WTC11 (cell line): ENCODE results near the gene LAD1. TPM values are rescaled to one million over a fixed set of nuclear protein-coding genes. Genes with fewer than 3 reads are reported as not detected.

Experiments used
- ATAC-seq: fragments of 200-7000 bp; cut with Tn5 transposase; 2 replicates; pipeline ENCODE4 v1.10.0; 2021; ENCODE audit warnings: mild to moderate bottlenecking, moderate library complexity
- CTCF ChIA-PET: fragments of 300-600 bp; sonication (Branson Sonifier 250); formaldehyde crosslinking; loops from one replicate; lab custom pipeline; 2021; ENCODE audit warnings: antibody characterized with exemption; lab: Charles Lee
- POLR2A ChIA-PET: fragments of 350-600 bp; sonication (Branson Sonifier 250); formaldehyde crosslinking; loops from one replicate; lab custom pipeline; 2021; ENCODE audit warnings: antibody characterized with exemption; lab: Charles Lee
- DNase-seq: peaks from one replicate; pipeline ENCODE4 v3.0.0; 2021; ENCODE audit warnings: low spot score
- H3K27ac Mint-ChIP-seq: 2 replicates; pipeline ENCODE4 v1.8.0; 2021; ENCODE audit warnings: mixed read lengths
- H3K27me3 Mint-ChIP-seq: 2 replicates; pipeline ENCODE4 v1.8.0; 2021; ENCODE audit warnings: low read depth, mild to moderate bottlenecking, moderate library complexity, mixed read lengths
- H3K36me3 Mint-ChIP-seq: 2 replicates; pipeline ENCODE4 v1.8.0; 2021; ENCODE audit warnings: mixed read lengths
- H3K4me1 Mint-ChIP-seq: 2 replicates; pipeline ENCODE4 v1.8.0; 2022; ENCODE audit warnings: mixed read lengths
- H3K4me3 Mint-ChIP-seq: 2 replicates; pipeline ENCODE4 v1.8.0; 2021; ENCODE audit warnings: mild to moderate bottlenecking, moderate library complexity, mixed read lengths
- H3K9me3 Mint-ChIP-seq: 2 replicates; pipeline ENCODE4 v1.8.0; 2021; ENCODE audit warnings: mixed read lengths
- ATF1 ChIP-seq: sonication (generic); formaldehyde crosslinking; IDR thresholded peaks from 2 replicates; pipeline ENCODE4 v1.8.1; 2023; ENCODE audit warnings: mild to moderate bottlenecking, moderate library complexity, missing genetic modification reagents
- EMX1 ChIP-seq: fragments of 250-450 bp; sonication (Bioruptor Pico); IDR thresholded peaks from 2 replicates; pipeline ENCODE4 v1.8.0; 2021; ENCODE audit warnings: mild to moderate bottlenecking
- ESRRA ChIP-seq: sonication (generic); formaldehyde crosslinking; IDR thresholded peaks from 2 replicates; pipeline ENCODE4 v1.8.1; 2022; ENCODE audit warnings: mild to moderate bottlenecking, missing genetic modification reagents, borderline replicate concordance
- ETV6 ChIP-seq: sonication (generic); formaldehyde crosslinking; IDR thresholded peaks from 2 replicates; pipeline ENCODE4 v1.8.1; 2022; ENCODE audit warnings: mild to moderate bottlenecking, missing genetic modification reagents
- FOXP1 ChIP-seq: sonication (generic); formaldehyde crosslinking; IDR thresholded peaks from 2 replicates; pipeline ENCODE4 v1.8.0; 2022; ENCODE audit warnings: missing genetic modification reagents, mild to moderate bottlenecking, moderate library complexity, borderline replicate concordance
- GRHL2 ChIP-seq: fragments of 250-450 bp; sonication (Bioruptor Pico); IDR thresholded peaks from 2 replicates; pipeline ENCODE4 v1.8.0; 2022; ENCODE audit warnings: mild to moderate bottlenecking, moderate library complexity; ENCODE audit not compliant: insufficient replicate concordance, severe bottlenecking
- HMGA2 ChIP-seq: fragments of 250-450 bp; sonication (Bioruptor Pico); IDR thresholded peaks from 2 replicates; pipeline ENCODE4 v1.4.0; 2021; ENCODE audit warnings: mild to moderate bottlenecking, moderate library complexity
- IRF2 ChIP-seq: sonication (generic); formaldehyde crosslinking; IDR thresholded peaks from 2 replicates; pipeline ENCODE4 v1.8.0; 2022; ENCODE audit warnings: low read depth, missing genetic modification reagents, borderline replicate concordance
- JUN ChIP-seq: sonication (generic); formaldehyde crosslinking; IDR thresholded peaks from 2 replicates; pipeline ENCODE4 v1.8.0; 2023; ENCODE audit warnings: mild to moderate bottlenecking, missing genetic modification reagents
- MYBL2 ChIP-seq: sonication (generic); formaldehyde crosslinking; IDR thresholded peaks from 2 replicates; pipeline ENCODE4 v1.8.1; 2023; ENCODE audit warnings: mild to moderate bottlenecking, moderate library complexity, missing genetic modification reagents
- NFE2L1 ChIP-seq: sonication (generic); formaldehyde crosslinking; IDR thresholded peaks from 2 replicates; pipeline ENCODE4 v1.8.1; 2023; ENCODE audit warnings: missing genetic modification reagents
- OVOL2 ChIP-seq: fragments of 250-450 bp; sonication (Bioruptor Pico); IDR thresholded peaks from 2 replicates; pipeline ENCODE4 v1.9.0; 2021; ENCODE audit warnings: mild to moderate bottlenecking, borderline replicate concordance
- SP1 ChIP-seq: sonication (generic); formaldehyde crosslinking; conservative IDR thresholded peaks from 2 replicates; pipeline ENCODE4 v1.8.1; 2022; ENCODE audit warnings: missing genetic modification reagents
- ZNF121 ChIP-seq: sonication (generic); formaldehyde crosslinking; IDR thresholded peaks from 2 replicates; pipeline ENCODE4 v1.8.0; 2023; ENCODE audit warnings: missing genetic modification reagents
- ZNF219 ChIP-seq: sonication (generic); formaldehyde crosslinking; IDR thresholded peaks from 2 replicates; pipeline ENCODE4 v1.8.0; 2023; ENCODE audit warnings: missing genetic modification reagents, mild to moderate bottlenecking, borderline replicate concordance
- ZNF263 ChIP-seq: sonication (generic); formaldehyde crosslinking; IDR thresholded peaks from 2 replicates; pipeline ENCODE4 v1.8.1; 2022; ENCODE audit warnings: low read depth, mild to moderate bottlenecking, moderate library complexity, missing genetic modification reagents
- ZNF416 ChIP-seq: fragments of 250-450 bp; sonication (Bioruptor Pico); IDR thresholded peaks from 2 replicates; pipeline ENCODE4 v1.9.0; 2021; ENCODE audit warnings: mild to moderate bottlenecking, inconsistent platforms
- total RNA-seq: library from RNA; stranded (reverse); gene quantifications from 3 replicates; pipeline ENCODE4 v1.2.3, GENCODE V29; 2021
- TF ChIP-seq, protein P1 (sequence below): fragments of 250-450 bp; sonication (Bioruptor Pico); IDR thresholded peaks from 2 replicates; pipeline ENCODE4 v1.9.0; 2021; ENCODE audit warnings: mild to moderate bottlenecking
- TF ChIP-seq, protein P2 (sequence below): fragments of 250-450 bp; sonication (Bioruptor Pico); conservative IDR thresholded peaks from 2 replicates; pipeline ENCODE4 v1.9.0; 2021; ENCODE audit warnings: mild to moderate bottlenecking
- TF ChIP-seq, protein P3 (sequence below): sonication (generic); formaldehyde crosslinking; IDR thresholded peaks from 2 replicates; pipeline ENCODE4 v1.8.0; 2022; ENCODE audit warnings: mild to moderate bottlenecking, missing genetic modification reagents

LAD1 gene
- total RNA-seq, 1 experiment from 2014 or later, result 14.9 TPM

DNA sequence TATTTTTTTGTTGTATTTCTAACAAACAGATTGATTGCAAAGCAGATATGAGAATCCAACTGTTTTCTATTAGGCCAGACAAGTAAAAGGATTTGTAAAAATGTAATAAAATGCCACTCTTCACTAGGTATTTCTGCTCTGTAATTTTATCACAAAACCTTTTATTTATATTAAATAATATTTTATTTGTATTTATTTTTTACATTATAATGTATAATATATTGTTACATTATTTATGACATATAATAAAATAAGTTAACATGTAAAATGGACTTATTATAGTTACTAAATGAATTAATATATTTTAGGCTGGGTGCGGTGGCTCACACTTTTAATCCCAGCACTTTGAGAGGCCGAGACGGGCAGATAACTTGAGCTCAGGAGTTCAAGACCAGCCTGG is 35.1 kb upstream of the LAD1 start:
- no peak for TF ChIP-seq ETV6 (CRISPR knock-in tag)
- TF ChIP-seq HMGA2 (CRISPR knock-in tag), result peak; percentile 94
- TF ChIP-seq IRF2, result no peak
- Mint-ChIP-seq H3K9me3 (no peaks in the 10 kb centered on the region), H3K36me3 (no peaks in the 10 kb centered on the region), H3K4me1 (peaks cover 15% of the 10 kb centered on the region), H3K4me3 (no peak overlapping the region), H3K27me3 (no peaks in the 10 kb centered on the region), H3K27ac (no peak overlapping the region)
- ChIA-PET CTCF (interaction anchor here (0.6 to 4.8 kb wide), 7 partner anchors 14 to 918 kb away, joined by 3 to 195 read pairs (median 20); no protein-coding TSS in a partner anchor), POLR2A (no interaction called here)
- ATAC-seq, result no peak
- DNase-seq, result no peak

DNA sequence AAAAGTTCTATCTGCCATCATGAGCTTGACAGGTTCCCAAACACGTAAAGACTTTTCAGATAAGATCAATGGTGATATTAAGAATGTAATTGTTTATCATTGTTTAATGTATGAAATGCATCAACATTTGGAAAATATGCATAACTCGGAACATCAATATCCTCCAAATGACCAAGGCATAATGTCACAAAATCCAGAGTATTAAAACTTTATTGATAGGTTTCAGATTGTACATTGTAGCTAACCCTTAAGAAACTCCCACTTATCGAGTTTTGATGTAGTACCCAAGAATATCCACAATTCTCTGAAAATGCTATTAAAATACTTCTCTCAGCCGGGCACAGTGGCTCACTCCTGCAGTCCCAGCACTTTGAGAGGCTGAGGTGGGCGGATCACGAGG is 34.5 kb upstream of the LAD1 start:
- Mint-ChIP-seq H3K27ac (no peak overlapping the region), H3K9me3 (no peaks in the 10 kb centered on the region), H3K4me1 (peaks cover 15% of the 10 kb centered on the region), H3K27me3 (no peaks in the 10 kb centered on the region), H3K36me3 (no peaks in the 10 kb centered on the region), H3K4me3 (no peak overlapping the region)
- TF ChIP-seq ZNF121 (CRISPR knock-in tag) (no peak), NFE2L1 (CRISPR knock-in tag) (no peak), EMX1 (no peak), SP1 (no peak), ETV6 (CRISPR knock-in tag) (no peak), MYBL2 (CRISPR knock-in tag) (no peak), OVOL2 (CRISPR knock-in tag) (no peak)
- TF ChIP-seq, protein P1, sequence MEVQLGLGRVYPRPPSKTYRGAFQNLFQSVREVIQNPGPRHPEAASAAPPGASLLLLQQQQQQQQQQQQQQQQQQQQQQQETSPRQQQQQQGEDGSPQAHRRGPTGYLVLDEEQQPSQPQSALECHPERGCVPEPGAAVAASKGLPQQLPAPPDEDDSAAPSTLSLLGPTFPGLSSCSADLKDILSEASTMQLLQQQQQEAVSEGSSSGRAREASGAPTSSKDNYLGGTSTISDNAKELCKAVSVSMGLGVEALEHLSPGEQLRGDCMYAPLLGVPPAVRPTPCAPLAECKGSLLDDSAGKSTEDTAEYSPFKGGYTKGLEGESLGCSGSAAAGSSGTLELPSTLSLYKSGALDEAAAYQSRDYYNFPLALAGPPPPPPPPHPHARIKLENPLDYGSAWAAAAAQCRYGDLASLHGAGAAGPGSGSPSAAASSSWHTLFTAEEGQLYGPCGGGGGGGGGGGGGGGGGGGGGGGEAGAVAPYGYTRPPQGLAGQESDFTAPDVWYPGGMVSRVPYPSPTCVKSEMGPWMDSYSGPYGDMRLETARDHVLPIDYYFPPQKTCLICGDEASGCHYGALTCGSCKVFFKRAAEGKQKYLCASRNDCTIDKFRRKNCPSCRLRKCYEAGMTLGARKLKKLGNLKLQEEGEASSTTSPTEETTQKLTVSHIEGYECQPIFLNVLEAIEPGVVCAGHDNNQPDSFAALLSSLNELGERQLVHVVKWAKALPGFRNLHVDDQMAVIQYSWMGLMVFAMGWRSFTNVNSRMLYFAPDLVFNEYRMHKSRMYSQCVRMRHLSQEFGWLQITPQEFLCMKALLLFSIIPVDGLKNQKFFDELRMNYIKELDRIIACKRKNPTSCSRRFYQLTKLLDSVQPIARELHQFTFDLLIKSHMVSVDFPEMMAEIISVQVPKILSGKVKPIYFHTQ, result no peak
- TF ChIP-seq, protein P2, sequence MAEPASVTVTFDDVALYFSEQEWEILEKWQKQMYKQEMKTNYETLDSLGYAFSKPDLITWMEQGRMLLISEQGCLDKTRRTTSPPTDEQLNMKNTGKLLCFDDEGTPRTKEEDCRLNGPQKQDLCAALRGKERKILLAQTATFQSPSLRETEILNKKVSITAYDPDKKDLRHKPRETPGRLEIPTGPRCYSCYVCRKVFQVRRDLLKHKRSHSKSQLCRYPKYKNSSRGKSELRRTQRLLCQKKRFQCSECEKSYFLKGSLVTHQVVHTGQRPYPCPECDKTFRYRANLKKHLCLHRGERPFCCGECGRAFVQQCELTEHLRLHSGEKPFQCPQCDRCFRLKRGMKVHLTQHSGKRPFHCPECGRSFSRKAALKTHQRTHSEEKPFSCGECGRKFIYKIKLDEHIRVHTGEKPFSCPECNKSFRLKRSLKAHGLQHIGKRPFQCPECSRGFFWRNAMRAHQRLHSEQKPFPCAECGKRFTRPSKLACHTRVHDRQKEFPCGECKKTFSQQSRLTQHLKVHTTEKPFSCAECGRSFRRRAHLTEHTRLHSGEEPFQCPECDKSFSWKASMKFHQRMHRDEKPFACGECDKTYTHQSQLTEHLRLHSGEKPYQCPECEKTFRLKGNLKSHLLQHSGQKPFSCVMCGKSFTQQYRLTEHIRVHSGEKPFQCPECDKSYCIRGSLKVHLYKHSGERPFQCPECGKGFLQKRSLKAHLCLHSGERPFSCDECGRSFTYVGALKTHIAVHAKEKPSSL (CRISPR knock-in tag), result no peak
- TF ChIP-seq, protein P3, sequence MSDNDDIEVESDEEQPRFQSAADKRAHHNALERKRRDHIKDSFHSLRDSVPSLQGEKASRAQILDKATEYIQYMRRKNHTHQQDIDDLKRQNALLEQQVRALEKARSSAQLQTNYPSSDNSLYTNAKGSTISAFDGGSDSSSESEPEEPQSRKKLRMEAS, result no peak
- ATAC-seq, result no peak
- ChIA-PET POLR2A (no interaction called here), CTCF (interaction anchor here (1.1 to 4.8 kb wide), 8 partner anchors 13 to 174 kb away, joined by 3 to 195 read pairs (median 10); no protein-coding TSS in a partner anchor)
- DNase-seq, result no peak

DNA sequence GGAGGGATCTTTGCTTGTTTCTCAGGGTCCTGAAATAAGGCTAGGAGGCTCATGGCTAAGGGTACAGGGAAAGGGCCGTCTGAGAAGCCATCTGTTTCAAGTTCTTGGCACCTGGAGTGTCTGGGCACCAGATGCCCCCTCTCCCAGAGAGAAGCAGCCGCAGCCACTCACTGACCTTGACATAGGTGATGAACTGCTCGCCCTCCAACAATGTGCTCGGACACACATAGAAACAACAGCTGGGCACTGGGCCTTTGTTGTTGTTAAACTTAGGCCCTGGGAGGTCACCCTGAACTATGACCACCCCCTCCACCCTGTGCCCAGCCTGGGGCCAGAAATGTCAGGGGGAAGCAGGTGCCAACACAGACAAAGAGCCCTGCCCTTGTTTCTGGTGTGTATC is 31.7 kb upstream of the LAD1 start:
- Mint-ChIP-seq H3K36me3 (no peaks in the 10 kb centered on the region), H3K27ac (no peak overlapping the region), H3K9me3 (no peaks in the 10 kb centered on the region), H3K27me3 (no peaks in the 10 kb centered on the region)
- no peak for TF ChIP-seq FOXP1 (CRISPR knock-in tag)
- no peak for TF ChIP-seq ZNF416 (CRISPR knock-in tag)
- TF ChIP-seq JUN (CRISPR knock-in tag), result no peak
- TF ChIP-seq, all 79 proteins: peak for 0
- ATAC-seq (no peak), DNase-seq (no peak)
- peaks cover 4% of the 10 kb centered on the region for H3K4me1 Mint-ChIP-seq
- H3K4me3 Mint-ChIP-seq, result no peak overlapping the region
- ChIA-PET CTCF (interaction anchor here (1.1 to 1.4 kb wide), 2 partner anchors 17 to 22 kb away, joined by 3 to 4 read pairs; no protein-coding TSS in a partner anchor), POLR2A (no interaction called here)

DNA sequence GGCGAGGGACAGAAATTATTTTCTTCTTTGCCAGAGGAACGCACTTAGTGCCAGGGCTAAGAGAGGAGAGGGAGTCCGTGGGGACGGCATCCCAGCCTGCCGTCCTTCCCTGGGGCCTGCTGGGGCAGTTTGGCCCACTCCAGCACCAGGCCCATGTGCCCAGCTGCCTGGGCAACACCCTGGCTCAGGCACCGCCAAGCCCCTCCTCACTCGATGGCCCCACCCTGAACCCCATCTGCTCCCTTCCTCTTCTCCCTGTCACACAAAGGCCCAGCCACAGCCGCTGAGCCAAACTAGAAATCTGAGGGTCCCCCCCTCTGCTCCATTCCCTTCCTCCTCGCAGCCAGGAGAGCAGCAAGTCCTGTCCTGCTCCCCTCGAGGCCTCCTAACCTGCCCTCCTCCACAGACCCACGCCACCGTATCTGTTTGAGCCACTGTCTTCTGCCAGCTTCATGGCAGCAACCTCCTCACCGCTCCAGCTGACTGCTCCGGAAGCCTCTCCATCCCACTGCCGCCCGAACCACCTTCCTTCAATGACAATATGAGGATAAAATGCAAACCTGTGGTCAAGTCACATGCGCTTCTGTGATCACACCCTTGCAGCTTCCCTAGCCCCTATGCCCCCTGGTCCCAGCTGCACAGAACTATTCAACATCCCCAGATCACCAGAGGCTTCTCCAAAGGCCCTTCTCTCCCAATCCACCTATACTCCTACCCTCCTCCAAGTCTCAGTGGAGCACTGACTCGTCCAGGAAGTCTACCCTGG is 30.8 kb upstream of the LAD1 start:
- ChIA-PET CTCF (no interaction called here), POLR2A (no interaction called here)
- ATAC-seq (no peak), DNase-seq (no peak)
- Mint-ChIP-seq H3K27ac (no peak overlapping the region), H3K4me3 (no peak overlapping the region), H3K36me3 (no peaks in the 10 kb centered on the region), H3K27me3 (no peaks in the 10 kb centered on the region), H3K9me3 (no peaks in the 10 kb centered on the region), H3K4me1 (no peaks in the 10 kb centered on the region)
- TF ChIP-seq ATF1 (CRISPR knock-in tag), result no peak
- TF ChIP-seq, protein P2 (CRISPR knock-in tag), result no peak
- no peak for TF ChIP-seq GRHL2 (CRISPR knock-in tag)
- no peak for TF ChIP-seq HMGA2 (CRISPR knock-in tag)
- TF ChIP-seq ZNF263 (CRISPR knock-in tag), result no peak
- TF ChIP-seq ZNF219 (CRISPR knock-in tag), result no peak
- TF ChIP-seq ESRRA (CRISPR knock-in tag), result no peak
- TF ChIP-seq OVOL2 (CRISPR knock-in tag), result no peak
- TF ChIP-seq EMX1, result no peak
